Fibroblast of the aortic adventitia (primary cell): ENCODE data around the gene SLC43A2. TPM values are rescaled to one million over a fixed set of nuclear protein-coding genes. Genes with fewer than 3 reads are reported as not detected.

ENCODE experiments used
- DNase-seq: peaks from one replicate; pipeline ENCODE4 v3.0.0-alpha.2; 2010; ENCODE audit warnings: low read depth
- H3K4me3 ChIP-seq: 2 replicates; pipeline ENCODE4 v1.5.1; 2011; ENCODE audit warnings: low read depth, mild to moderate bottlenecking, control low read depth, low read length, moderate library complexity
- CTCF ChIP-seq: IDR thresholded peaks from 2 replicates; pipeline ENCODE4 v1.5.1; 2011; ENCODE audit warnings: mild to moderate bottlenecking, low read length, control low read depth, inconsistent platforms; ENCODE audit not compliant: insufficient read depth
- total RNA-seq: library from RNA; depleted of rRNA; stranded (reverse); fragments of >200 nt; gene quantifications from 2 replicates; pipeline ENCODE4 v1.2.3, GENCODE V29; 2012; ENCODE audit warnings: low replicate concordance

The SLC43A2 gene
- total RNA-seq, 1 donor: 3.0 TPM

- H3K4me3 ChIP-seq: no peak overlapping the region
- TF ChIP-seq CTCF: no peak
- DNase-seq: peak; percentile 23
Measured at GRCh38 chr17:1625581-1625980, 3.1 kb downstream of the SLC43A2 start.

DNA sequence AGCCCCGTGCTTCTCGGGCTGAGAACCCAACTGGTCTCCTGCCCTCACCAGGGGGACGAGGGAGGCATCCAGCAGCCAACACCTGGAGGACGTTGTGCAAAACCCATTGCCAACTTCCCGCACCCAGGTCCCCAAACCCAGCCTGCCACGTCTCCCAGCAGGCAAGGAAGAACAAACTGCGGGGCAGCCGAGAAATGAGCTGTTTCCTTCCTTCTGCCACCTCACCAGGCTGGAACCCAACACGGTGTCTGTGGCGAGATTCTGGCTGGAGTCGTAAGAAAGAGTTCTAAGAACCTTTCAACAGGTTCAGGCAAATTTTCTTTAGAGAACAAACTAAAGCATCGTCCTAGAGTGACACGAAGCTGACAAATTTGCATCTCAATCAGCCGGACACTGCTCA, 3.6 kb downstream of the SLC43A2 start:
- H3K4me3 ChIP-seq: no peak overlapping the region
- TF ChIP-seq CTCF: no peak
- DNase-seq: no peak

- TF ChIP-seq CTCF: no peak
- no peak overlapping the region for H3K4me3 ChIP-seq
- no peak for DNase-seq
Measured at GRCh38 chr17:1624650-1625049, 4.0 kb downstream of the SLC43A2 start.

- TF ChIP-seq CTCF: no peak
- no peak overlapping the region for H3K4me3 ChIP-seq
- DNase-seq: no peak
Measured at GRCh38 chr17:1623057-1623630, 5.5 kb downstream of the SLC43A2 start.

DNA sequence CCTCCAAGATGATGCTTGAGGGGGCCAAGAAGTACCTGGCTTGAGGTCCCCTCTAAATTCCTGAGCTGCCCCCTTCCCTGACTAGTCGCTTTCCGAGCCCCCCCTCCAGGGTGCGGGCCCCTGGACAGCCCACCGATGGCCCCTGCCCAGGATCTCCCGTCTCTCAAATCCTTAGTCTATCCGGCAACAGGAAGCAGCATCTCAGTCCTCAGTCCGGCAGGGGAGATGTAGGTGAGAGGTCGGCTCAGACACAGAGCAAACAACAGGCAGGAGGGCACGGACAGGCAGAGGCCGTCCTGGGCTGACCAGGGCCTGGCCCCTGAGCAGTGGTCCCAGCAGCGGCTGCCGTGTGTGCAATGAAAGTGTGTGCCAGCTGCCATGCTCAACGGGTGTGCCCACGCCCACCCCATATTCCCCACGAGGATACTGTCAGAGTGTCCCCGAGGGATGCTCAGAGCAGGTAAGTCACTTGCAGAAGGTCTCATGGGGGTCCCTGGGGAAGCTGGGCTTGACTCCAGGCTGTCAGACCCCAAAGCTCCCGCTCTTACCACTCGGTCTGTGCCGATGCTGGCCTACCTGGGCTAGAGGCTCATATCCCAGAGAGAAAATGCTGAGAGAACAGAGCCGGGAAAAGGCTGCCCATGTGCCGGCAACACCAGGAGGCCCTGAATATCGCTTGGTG, 7.2 kb downstream of the SLC43A2 start:
- no peak for DNase-seq
- H3K4me3 ChIP-seq: no peak overlapping the region
- TF ChIP-seq CTCF: no peak

- no peak for TF ChIP-seq CTCF
- H3K4me3 ChIP-seq: no peak overlapping the region
- no peak for DNase-seq
Measured at GRCh38 chr17:1620486-1620885, 8.1 kb downstream of the SLC43A2 start.

DNA sequence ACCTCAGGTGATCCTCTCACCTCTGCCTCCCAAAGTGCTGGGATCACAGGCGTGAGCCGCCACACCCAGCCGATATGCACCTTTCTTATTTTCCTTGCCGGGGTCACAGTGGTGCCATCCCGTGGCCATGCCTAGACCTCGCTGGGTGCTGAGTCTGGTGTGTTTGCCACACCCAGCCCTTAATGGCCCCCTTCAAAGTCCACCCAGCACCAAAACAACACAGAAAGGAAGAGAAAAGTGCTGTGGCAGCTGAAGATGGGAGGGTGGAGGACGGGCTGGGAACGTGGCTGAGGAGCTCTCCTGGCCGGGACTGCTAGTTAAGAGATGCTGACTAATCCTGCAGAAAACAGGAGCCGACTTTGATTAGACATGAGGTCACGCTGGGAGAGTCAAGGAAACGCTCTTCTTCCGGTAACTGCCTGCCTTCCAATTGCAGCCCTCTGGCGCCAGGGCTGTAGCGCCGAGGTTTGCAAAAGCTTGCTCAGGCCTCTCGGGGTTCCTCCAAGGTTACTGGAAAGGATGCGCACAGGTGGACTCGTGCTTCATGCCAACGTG, 10.9 kb downstream of the SLC43A2 start:
- H3K4me3 ChIP-seq: no peak overlapping the region
- TF ChIP-seq CTCF: no peak
- DNase-seq: peak; percentile 75
